ENCODE measurements around the gene SPEF2. TPM values are rescaled to one million over a fixed set of nuclear protein-coding genes. Genes with fewer than 3 reads are reported as not detected.

Gene SPEF2
- total and polyA plus RNA-seq, 2 experiments from 2014 or later = 0.17 to 0.21 TPM

DNA sequence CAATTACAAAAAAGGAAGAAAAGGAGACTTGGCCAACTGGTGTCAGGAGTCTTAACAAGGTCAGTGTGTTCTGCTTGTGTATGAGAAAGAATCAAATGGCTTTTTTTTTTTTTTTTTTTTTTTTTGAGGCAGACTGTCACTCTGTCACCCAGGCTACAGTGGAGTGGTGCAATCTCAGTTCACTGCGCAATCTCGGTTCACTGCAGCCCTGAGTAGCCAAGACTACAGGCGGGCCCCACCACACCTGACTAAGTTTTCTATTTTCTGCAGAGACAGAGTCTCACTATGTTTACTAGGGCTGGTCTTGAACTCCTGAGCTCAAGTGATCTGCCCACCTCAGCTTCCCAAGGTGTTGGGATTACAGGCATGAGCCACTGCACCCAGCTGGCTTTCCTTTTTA, 236.0 kb downstream of the SPEF2 start:
- ATAC-seq (no peak), DNase-seq (ENCODE audit: low spot score) (no peak)
- Histone ChIP-seq H4K20me1 (replicated peaks; ENCODE audit: insufficient read depth) (no peaks in the 10 kb centered on the region), H3K4me3 (no peak overlapping the region), H3K4me1 (ENCODE audit: insufficient read depth) (peaks cover 16% of the 10 kb centered on the region), H3K4me2 (no peak overlapping the region), H3K27me3 (ENCODE audit: insufficient read depth) (no peaks in the 10 kb centered on the region), H2AFZ (no peak overlapping the region), H3K79me2 (replicated peaks; ENCODE audit: insufficient read depth) (no peaks in the 10 kb centered on the region), H3K27ac (ENCODE audit: low read depth) (no peak overlapping the region), H3K9me2 (ENCODE audit: insufficient read depth) (no peaks in the 10 kb centered on the region), H3F3A (replicated peaks; ENCODE audit: low read depth) (no peaks in the 10 kb centered on the region), H3K36me3 (ENCODE audit: insufficient read depth) (no peaks in the 10 kb centered on the region)
- TF ChIP-seq STAT1 (IDR thresholded peaks at IDR 0.05; ENCODE audit: unreplicated experiment) = no peak
- TF ChIP-seq, protein P1, sequence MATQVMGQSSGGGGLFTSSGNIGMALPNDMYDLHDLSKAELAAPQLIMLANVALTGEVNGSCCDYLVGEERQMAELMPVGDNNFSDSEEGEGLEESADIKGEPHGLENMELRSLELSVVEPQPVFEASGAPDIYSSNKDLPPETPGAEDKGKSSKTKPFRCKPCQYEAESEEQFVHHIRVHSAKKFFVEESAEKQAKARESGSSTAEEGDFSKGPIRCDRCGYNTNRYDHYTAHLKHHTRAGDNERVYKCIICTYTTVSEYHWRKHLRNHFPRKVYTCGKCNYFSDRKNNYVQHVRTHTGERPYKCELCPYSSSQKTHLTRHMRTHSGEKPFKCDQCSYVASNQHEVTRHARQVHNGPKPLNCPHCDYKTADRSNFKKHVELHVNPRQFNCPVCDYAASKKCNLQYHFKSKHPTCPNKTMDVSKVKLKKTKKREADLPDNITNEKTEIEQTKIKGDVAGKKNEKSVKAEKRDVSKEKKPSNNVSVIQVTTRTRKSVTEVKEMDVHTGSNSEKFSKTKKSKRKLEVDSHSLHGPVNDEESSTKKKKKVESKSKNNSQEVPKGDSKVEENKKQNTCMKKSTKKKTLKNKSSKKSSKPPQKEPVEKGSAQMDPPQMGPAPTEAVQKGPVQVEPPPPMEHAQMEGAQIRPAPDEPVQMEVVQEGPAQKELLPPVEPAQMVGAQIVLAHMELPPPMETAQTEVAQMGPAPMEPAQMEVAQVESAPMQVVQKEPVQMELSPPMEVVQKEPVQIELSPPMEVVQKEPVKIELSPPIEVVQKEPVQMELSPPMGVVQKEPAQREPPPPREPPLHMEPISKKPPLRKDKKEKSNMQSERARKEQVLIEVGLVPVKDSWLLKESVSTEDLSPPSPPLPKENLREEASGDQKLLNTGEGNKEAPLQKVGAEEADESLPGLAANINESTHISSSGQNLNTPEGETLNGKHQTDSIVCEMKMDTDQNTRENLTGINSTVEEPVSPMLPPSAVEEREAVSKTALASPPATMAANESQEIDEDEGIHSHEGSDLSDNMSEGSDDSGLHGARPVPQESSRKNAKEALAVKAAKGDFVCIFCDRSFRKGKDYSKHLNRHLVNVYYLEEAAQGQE (IDR thresholded peaks at IDR 0.05; ENCODE audit: unreplicated experiment) = no peak
- no peak for TF ChIP-seq ZNF114 (CRISPR knock-in tag; IDR thresholded peaks at IDR 0.05)
- TF ChIP-seq CREB1 (CRISPR knock-in tag; IDR thresholded peaks at IDR 0.05; ENCODE audit: low read depth) = no peak
- no peak for TF ChIP-seq NANOG (IDR thresholded peaks at IDR 0.05; ENCODE audit: borderline replicate concordance)
- TF ChIP-seq, protein P2, sequence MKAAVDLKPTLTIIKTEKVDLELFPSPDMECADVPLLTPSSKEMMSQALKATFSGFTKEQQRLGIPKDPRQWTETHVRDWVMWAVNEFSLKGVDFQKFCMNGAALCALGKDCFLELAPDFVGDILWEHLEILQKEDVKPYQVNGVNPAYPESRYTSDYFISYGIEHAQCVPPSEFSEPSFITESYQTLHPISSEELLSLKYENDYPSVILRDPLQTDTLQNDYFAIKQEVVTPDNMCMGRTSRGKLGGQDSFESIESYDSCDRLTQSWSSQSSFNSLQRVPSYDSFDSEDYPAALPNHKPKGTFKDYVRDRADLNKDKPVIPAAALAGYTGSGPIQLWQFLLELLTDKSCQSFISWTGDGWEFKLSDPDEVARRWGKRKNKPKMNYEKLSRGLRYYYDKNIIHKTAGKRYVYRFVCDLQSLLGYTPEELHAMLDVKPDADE (IDR thresholded peaks at IDR 0.05) = no peak
- TF ChIP-seq ZNF331 (CRISPR knock-in tag; IDR thresholded peaks at IDR 0.05; ENCODE audit: low read depth) = no peak
- no peak for TF ChIP-seq EZH2phosphoT487 (IDR thresholded peaks at IDR 0.05; ENCODE audit: unreplicated experiment)
- no peak for TF ChIP-seq EZH2 (IDR thresholded peaks at IDR 0.05; ENCODE audit: low read depth, unreplicated experiment)
- TF ChIP-seq, protein P3, sequence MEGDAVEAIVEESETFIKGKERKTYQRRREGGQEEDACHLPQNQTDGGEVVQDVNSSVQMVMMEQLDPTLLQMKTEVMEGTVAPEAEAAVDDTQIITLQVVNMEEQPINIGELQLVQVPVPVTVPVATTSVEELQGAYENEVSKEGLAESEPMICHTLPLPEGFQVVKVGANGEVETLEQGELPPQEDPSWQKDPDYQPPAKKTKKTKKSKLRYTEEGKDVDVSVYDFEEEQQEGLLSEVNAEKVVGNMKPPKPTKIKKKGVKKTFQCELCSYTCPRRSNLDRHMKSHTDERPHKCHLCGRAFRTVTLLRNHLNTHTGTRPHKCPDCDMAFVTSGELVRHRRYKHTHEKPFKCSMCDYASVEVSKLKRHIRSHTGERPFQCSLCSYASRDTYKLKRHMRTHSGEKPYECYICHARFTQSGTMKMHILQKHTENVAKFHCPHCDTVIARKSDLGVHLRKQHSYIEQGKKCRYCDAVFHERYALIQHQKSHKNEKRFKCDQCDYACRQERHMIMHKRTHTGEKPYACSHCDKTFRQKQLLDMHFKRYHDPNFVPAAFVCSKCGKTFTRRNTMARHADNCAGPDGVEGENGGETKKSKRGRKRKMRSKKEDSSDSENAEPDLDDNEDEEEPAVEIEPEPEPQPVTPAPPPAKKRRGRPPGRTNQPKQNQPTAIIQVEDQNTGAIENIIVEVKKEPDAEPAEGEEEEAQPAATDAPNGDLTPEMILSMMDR (conservative IDR thresholded peaks at IDR 0.05; ENCODE audit: low read depth in 2 of 2) = no peak
- TF ChIP-seq POLR2AphosphoS5 (IDR thresholded peaks at IDR 0.05; ENCODE audit: low read depth) = no peak
- Mint-ChIP-seq H3K9me3 (no peaks in the 10 kb centered on the region), H3K27ac (no peak overlapping the region), H3K27me3 (ENCODE audit: insufficient read depth, low read depth, poor library complexity) (peaks cover 3% of the 10 kb centered on the region), H3K36me3 (ENCODE audit: low read depth) (no peaks in the 10 kb centered on the region), H3K4me1 (peaks cover 3% of the 10 kb centered on the region; the same call in 2 of the 3 replicates), H3K4me3 (no peak overlapping the region)
